HG02943 (cell line): ENCODE data around the gene WIF1.

Experiments
- ATAC-seq: cut with Tn5 transposase; IDR thresholded peaks from one replicate; pipeline ENCODE4 v1.9.1; 2021; ENCODE audit warnings: mild to moderate bottlenecking, low read depth, moderate library complexity; ENCODE audit not compliant: unreplicated experiment

WIF1 gene

GRCh38 chr12:65121049-65121955, at the start of gene WIF1:
TSS of gene WIF1 (minus strand) at chr12:65121305. CDS start at chr12:65121191, 114 bp downstream.
- ATAC-seq, result no peak

- ATAC-seq, result peak; percentile 37
Measured at GRCh38 chr12:65170209-65170881, 49.2 kb upstream of the WIF1 start.

GRCh38 chr12:65169320-65170208, 48.5 kb upstream of the WIF1 start, which contains the start of gene LEMD3:
TSS of gene LEMD3 (plus strand) at chr12:65169583. CDS start at chr12:65169597, 14 bp downstream.
- ATAC-seq, result peak; percentile 93

GRCh38 chr12:65168681-65169319, 47.7 kb upstream of the WIF1 start:
- peak; percentile 3 for ATAC-seq

- no peak for ATAC-seq
Measured at GRCh38 chr12:65164774-65165173, 43.7 kb upstream of the WIF1 start.

GRCh38 chr12:65164244-65164643, 43.1 kb upstream of the WIF1 start:
- ATAC-seq, result no peak

- ATAC-seq, result no peak
Measured at GRCh38 chr12:65162609-65163008, 41.5 kb upstream of the WIF1 start.

- no peak for ATAC-seq
Measured at GRCh38 chr12:65157091-65157490, 36.0 kb upstream of the WIF1 start.

- ATAC-seq, result peak; percentile 86
Measured at GRCh38 chr12:65156366-65156841, 35.3 kb upstream of the WIF1 start.

GRCh38 chr12:65155784-65156183, 34.7 kb upstream of the WIF1 start:
- peak; percentile 38 for ATAC-seq

GRCh38 chr12:65152596-65152995, 31.5 kb upstream of the WIF1 start:
- no peak for ATAC-seq

- ATAC-seq, result no peak
Measured at GRCh38 chr12:65152012-65152411, 30.9 kb upstream of the WIF1 start.

- ATAC-seq, result no peak
Measured at GRCh38 chr12:65147312-65147905, 26.3 kb upstream of the WIF1 start.

- no peak for ATAC-seq
Measured at GRCh38 chr12:65140738-65141137, 19.6 kb upstream of the WIF1 start.

- no peak for ATAC-seq
Measured at GRCh38 chr12:65139389-65139788, 18.3 kb upstream of the WIF1 start.

- ATAC-seq, result no peak
Measured at GRCh38 chr12:65133879-65134278, 12.8 kb upstream of the WIF1 start.

GRCh38 chr12:65126482-65126881, 5.4 kb upstream of the WIF1 start:
- ATAC-seq, result no peak

- no peak for ATAC-seq
Measured at GRCh38 chr12:65125975-65126374, 4.9 kb upstream of the WIF1 start.

GRCh38 chr12:65125247-65125646, 4.1 kb upstream of the WIF1 start:
- ATAC-seq, result no peak
